ENCODE measurements around the gene NUP210L.

NUP210L gene

GRCh38 chr1:154154534-154155191, at the start of gene NUP210L:
TSS of gene NUP210L (minus strand) at chr1:154155073.
- no peak for DNase-seq

DNA sequence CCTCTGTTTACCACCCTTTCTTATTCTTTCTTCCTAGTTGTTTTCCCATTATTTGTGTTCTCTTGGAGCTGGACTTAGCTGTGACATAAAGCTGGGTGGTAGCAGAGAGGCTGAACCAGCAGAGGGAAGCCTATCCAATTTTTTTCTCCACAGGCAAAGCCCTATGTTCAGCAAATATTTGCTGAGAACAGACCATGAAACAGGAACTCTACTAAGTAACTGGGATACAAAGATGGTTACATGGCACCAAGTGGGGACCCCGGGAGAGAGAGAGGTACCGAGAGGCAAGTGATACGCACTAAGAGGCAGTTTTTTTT, 44.6 kb upstream of the NUP210L start:
- no peak for DNase-seq

- peak; percentile 53 for DNase-seq
Observed at GRCh38 chr1:154198756-154199562, 44.1 kb upstream of the NUP210L start.

GRCh38 chr1:154193821-154194220, 38.9 kb upstream of the NUP210L start:
- peak; percentile 21 for DNase-seq

DNA sequence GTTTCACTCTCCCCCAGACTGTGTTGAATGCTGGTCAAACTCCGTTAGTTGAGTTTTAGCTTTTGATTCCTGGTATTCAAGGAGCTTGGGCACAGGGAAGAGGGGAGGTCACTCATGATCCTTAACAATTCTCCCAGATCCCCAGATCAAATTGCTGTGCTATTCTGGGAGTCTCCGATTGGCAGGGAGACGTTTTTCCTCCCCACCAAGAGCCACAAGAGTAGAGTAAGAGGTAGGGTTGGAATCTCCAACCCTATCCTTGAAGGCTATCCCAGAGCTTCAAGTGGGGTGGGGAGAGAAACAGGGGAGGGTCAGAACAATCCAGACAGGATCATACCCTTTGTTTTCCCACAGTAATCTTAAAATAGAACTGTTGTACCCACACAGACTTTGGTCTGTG, 37.6 kb upstream of the NUP210L start:
- no peak for DNase-seq

GRCh38 chr1:154191990-154192461, 37.2 kb upstream of the NUP210L start, which contains the start of gene TPM3:
TSS of gene TPM3 (minus strand) at chr1:154192100. CDS start at chr1:154192018, 82 bp downstream.
- DNase-seq: no peak

DNA sequence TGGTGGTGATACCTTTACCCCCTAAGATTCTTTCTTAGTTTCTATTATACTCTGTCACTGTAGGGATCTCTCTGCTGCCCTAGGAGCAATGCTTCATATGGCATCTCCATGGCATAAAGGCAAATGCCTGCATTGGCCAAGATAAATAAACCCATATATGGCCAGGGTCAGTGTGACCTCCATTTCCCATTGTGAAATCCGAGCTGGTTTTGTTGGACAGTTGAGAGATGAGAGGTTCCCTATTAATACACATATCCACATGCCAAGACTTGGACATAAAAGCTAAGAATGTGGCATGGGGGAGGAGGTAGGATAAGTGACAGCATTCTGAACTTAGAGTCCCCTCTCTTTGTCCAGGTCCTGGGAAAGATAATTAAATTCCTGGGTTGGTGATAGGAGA, 35.7 kb upstream of the NUP210L start:
- DNase-seq: no peak

GRCh38 chr1:154186852-154187501, 32.1 kb upstream of the NUP210L start:
- peak; percentile 45 for DNase-seq

- DNase-seq: peak; percentile 90
Observed at GRCh38 chr1:154186177-154186576, 31.3 kb upstream of the NUP210L start.

DNA sequence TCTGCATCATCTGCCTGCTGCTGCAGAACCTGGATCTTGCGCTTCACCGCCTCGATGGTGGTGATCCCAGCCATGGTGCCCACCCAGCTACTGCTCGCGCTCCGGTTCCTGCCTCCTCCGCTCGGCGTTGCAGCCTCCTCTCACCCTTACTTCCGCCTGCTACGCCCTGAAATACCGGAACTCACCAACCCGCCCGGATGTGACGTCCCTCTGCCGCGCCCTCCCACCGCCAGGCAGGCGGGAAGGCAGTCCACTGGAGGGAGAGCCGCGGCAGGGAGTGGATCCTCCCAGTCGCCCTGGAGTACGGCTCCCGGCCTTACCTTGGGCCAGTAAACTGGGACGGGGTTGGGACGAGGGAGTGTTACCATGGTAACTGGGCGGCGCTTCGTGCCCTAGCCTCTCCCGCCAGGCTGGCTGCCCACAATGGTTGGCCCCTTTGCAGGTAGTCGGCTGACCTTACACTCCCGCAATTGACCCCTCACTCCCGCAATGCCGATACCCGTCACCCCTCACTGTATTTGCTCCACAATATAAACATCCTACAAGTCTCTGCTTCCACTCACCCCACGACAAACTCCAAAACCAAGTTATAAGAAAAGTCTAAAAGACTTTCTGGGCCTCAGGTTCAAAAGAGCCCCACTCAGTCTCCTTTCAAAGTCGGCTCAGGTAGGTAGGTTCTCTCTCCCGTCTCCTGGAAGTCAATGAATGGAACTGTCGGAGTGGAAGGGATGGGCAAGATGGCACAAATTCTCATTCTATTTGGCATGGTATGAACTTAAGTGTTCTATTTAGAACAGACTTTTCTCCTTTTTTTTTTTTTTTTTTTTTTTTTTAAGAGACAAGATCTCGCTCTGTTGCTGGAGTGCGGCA, 28.4 kb upstream of the NUP210L start:
- peak; percentile 100 for DNase-seq

- DNase-seq: peak; percentile 74
Observed at GRCh38 chr1:154182344-154183045, 27.6 kb upstream of the NUP210L start.

DNA sequence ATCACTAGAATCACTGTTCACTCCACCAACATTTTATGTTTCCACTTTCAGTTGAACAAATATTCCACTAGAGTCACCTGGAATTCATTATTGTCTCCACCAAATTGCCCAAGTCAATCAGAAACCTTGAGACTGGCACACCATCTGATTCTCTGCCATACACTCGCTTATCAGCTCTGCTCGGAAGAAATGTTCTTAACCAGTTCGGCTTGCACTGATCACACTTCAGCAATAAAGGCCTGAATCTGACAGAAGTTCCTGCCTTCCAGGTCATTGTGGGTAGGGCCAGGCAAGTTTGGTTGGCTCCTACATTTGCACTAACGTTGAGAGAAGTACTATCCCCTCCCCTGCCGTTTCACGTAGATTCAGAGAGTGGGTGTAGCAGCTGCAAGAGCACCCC, 27.1 kb upstream of the NUP210L start:
- DNase-seq: no peak

DNA sequence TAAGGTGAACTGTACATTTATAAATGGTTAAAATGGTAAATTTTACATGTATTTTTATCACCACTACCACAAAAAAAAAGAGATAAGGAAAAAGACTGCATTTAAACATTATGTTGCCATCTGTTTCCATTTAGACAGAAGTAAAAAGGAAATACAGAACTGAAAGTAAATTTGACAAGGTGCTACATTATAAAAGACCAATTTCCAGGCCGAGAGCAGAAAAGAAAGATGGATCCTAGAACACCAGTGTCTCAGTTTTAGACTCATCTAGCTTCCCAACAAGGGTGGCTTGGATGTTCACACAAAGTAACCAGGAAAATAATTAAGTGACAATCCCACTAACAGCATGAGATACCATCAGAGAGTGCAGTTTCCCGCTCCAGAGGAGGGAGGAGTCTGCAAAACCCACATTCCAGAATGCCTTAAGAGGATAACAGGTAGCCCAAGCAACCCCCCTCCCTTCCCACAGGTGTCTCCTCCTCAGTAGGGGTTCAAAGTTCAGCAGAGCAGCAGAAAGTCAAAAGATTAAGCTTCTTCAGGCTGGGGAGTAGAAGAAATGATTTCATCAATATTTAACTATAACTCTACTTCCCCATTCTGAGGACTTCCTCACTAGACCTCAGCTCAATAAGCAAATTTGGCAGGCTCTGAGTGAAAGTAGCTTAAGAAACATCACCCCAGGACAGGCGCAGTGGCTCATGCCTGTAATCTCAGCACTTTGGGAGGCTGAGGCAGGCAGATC, 25.2 kb upstream of the NUP210L start:
- no peak for DNase-seq

- DNase-seq: no peak
Observed at GRCh38 chr1:154178911-154179811, 24.3 kb upstream of the NUP210L start.

DNA sequence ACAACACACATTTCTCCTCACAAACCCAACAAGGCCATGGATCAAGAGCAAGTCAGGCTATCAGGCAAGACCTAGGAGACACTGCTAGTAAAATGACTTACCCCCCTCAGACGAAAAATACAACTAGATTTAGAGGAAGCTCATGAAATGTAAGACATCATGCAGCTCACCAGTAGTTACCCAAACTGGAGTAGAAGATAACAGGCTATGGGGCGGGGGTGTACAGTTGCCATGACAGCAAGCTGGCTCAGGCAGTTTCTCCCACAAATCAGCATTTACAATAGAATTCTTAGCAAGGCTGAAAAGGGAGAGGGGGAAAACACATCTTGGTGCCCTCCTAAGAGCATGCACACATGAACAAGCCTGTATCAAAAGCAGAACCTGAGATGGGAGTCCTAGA, 23.1 kb upstream of the NUP210L start:
- DNase-seq: no peak

DNA sequence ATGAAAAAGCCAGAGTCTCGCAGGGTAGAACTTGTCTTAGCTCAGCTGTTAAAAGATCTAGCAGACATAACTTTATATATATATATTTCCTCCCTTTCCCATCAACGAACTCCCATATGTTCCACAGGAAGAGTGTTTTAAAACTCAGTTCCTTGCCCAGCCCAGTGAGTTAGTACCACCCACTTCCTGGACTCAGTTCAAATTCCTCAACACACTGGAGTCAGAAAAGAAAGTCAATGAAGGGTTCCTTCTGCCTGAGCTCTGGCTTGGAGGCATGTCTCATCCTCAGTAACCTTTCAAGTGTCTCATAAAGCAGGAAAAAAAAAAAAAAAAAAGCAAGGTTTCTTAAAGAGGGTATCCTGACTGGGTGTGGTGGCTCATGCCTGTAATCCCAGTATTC, 21.5 kb upstream of the NUP210L start:
- no peak for DNase-seq

DNA sequence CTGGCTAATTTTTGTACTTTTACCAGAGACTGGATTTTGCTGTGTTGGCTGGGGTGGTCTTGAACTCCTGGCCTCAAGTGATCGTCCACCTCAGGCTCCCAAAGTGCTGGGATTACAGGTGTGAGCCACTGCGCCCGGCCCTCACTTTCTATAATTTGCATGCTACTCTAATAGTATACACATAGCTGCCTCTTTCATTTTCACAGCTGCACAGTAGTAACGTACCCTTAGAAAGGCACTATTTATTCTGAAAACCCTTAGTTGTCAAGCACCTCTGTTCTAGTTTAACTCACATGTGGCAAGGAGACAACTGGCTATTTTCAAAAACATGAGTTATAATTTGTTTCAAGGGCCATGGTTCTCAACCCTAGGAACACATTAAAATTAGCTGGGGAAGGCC, 19.8 kb upstream of the NUP210L start:
- no peak for DNase-seq

GRCh38 chr1:154171880-154172279, 17.0 kb upstream of the NUP210L start:
- DNase-seq: no peak

DNA sequence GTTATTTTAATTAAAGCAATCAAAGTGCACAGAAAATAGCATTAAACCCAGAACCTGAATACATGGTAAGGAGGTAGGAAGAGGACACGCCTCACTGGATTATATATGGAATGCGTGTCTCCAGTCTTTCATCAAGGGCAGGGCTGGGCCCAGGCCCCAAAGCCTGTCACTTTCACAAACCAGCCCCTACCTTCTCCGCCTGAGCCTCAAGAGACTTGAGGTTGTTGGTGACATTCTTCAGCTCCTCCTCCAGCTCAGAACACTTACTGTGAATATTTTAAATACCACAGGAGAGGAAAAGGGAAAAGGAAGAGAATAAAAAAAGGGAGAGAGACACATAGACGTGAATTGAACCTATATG, 16.3 kb upstream of the NUP210L start:
- DNase-seq: no peak

GRCh38 chr1:154170547-154171222, 15.8 kb upstream of the NUP210L start:
- no peak for DNase-seq
